ENCODE data around the gene TBC1D22A.

Gene TBC1D22A

DNA sequence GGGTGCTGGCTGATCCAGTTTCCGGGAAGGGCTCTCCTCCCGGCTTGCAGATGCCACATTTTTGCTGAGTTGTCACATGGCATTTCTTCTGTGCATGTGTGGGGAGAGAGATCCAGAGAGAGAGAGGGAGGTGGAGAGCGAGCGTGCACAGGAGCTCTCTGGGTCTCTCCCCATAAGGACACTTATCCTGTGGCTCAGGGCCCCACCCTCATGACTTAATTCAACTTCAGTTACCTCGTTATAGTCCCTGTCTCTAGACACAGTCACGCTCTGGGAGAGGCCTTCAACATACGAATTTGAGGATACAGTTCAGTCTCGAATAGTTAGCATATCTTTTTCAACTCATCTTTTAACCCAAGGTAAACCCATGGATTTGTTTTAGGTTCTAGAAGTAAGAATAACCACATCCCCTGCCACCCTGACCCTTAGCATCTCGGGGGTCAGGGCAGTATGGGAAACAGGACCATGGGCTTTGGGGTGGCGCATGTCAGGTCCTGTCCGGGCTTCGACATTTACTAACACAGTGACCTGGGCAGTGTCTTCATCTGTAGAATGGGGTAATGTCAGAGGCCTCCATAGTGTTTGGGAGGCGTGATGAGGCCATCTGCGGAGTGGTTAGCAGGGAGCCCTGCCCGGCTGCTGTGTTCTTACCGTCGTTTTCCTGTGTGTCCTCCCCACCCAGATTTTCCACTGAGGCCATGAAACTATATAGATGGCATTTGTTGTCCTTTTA, 46.9 kb downstream of the TBC1D22A start:
- H3K4me3 ChIP-seq (ENCODE audit: low read depth, low read length), result no peak overlapping the region
- TF ChIP-seq, protein P1, sequence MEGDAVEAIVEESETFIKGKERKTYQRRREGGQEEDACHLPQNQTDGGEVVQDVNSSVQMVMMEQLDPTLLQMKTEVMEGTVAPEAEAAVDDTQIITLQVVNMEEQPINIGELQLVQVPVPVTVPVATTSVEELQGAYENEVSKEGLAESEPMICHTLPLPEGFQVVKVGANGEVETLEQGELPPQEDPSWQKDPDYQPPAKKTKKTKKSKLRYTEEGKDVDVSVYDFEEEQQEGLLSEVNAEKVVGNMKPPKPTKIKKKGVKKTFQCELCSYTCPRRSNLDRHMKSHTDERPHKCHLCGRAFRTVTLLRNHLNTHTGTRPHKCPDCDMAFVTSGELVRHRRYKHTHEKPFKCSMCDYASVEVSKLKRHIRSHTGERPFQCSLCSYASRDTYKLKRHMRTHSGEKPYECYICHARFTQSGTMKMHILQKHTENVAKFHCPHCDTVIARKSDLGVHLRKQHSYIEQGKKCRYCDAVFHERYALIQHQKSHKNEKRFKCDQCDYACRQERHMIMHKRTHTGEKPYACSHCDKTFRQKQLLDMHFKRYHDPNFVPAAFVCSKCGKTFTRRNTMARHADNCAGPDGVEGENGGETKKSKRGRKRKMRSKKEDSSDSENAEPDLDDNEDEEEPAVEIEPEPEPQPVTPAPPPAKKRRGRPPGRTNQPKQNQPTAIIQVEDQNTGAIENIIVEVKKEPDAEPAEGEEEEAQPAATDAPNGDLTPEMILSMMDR (IDR thresholded peaks at IDR 0.05; ENCODE audit: low read depth, low read length), result no peak

DNA sequence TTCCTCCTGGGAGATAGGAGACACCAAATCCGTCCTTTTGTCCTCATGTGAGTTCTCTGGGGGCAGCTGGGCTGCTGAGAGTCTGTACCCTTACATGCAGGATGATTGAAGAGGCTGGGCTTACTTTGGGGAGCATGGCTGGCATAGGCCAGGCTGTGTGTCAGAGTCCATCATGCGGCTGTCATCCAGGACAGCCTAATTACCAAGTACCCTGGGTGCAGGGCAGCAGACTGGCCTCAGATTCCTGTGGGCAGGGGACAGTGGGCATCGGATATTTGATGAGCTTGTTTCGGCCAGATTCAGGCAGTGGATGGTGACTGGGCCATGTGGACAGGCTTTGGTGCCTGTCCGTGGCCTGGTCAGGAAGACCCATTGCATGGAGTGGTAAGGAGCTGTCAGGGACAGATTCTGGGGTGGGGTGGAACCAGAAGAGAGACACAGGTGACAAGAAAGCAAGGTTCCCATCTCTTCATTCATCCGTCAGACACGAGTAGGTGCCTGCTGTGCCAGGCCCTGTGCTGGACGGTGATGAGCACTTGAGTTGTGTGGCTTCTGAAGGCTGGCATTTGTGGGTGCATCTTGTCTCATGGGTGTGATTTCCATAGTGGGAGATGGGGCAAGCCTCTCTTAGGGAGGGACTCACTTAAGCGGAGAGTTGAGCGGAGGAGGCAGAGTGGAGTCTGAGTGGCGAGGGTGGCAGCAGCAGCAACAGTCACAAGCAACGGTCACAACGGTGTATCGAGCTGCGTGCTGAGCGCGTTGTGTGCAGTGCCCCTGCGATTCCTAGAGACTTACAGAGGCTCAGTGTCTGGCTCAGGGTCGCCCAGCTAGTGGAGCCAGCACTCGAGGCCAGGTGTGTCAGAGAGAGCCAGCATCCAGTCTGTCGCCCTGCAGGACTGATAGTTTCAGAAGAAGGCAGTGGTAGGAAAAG, 48.7 kb downstream of the TBC1D22A start:
- no peak overlapping the region for H3K4me3 ChIP-seq (ENCODE audit: low read depth, low read length)
- TF ChIP-seq, protein P1 (IDR thresholded peaks at IDR 0.05; ENCODE audit: low read depth, low read length), result no peak

DNA sequence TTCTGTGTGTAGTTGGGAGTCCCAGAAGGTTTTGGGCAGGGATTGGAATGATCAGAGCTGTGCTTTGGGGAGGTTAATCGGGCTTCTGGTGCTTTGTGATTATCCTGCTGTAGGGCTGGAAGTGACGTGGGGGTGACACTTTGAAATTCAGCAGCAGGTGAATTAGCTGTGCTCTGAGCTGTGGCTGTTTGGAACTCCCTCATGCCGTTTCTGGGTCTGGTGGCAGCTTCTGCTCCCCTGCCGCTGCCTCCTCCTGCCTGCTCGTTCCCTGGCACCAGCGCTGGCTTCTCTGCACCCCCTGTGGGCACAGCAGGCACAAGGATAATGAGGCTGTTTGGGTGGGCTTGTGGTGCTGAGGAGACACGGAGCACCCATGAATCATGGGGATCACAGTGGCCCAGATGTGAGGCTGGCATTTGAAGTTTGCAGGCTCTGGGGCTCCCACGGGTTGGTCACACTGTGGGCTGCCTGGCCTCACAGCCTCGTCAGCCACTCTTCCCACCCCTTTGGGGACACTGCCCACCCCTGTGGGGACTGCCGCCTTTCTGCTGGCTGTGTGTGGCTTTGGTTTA, 49.7 kb downstream of the TBC1D22A start:
- H3K4me3 ChIP-seq (ENCODE audit: low read depth, low read length), result no peak overlapping the region
- TF ChIP-seq, protein P1 (IDR thresholded peaks at IDR 0.05; ENCODE audit: low read depth, low read length), result no peak

DNA sequence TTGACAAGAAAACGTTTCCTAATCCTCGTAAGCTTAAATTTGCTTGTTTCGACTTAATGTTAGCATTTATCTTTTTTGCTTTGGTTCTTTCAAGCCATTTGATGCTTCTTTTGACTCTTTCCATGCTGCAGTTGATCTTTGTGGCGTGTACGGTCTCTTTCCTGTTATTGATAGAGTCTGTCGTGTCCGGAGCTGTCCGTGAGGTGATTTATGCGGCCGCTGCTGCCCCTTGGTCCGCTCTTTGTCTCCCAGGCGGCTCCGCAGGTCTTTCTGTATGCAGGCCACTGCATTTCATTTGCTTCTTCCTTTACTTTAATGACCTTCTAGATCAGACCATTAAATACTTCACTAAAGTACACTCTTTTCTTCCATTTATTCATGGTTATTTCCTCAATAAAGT, 50.3 kb downstream of the TBC1D22A start:
- H3K4me3 ChIP-seq (ENCODE audit: low read depth, low read length), result no peak overlapping the region

DNA sequence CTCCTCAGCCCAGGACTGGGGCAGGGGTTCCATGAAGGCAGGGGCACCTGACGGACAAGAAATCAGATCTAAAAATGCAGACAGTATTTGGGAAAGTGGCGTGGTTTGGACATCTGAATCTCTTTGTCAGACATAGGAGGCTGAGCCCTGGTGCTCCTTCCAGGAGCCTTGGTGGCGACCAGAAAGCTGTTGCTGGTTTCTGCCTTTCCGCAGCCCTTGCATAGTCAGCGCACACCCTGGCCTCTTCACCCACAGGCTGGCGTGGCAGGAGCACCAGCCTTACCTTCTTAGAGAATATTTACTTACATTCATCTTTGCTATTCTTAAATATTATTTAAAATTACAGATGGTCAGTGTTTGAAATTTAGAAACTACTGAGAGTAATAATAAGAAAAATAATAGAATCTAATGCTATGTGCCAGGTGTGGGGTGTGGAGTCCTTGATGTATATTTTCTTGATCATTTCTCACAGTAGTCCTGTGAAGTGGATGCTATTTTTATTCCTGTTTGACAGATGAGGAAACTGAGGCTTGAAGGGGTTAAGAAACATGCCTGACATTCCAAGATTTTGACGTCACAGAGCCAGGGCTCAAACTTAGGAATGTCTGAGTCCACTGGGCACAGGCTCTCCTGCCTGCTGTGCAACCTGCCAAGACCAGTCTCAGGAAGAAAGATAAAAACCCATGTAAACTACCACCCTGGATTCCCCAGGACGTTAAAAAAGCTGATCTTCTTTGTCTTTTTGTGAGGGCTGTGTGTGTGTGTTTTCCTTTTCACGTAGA, 51.6 kb downstream of the TBC1D22A start:
- H3K4me3 ChIP-seq (ENCODE audit: low read depth, low read length), result no peak overlapping the region
- TF ChIP-seq, protein P1 (IDR thresholded peaks at IDR 0.05; ENCODE audit: low read depth, low read length), result no peak

More for the DNA sequence above, 50.3 kb downstream of the TBC1D22A start:
- TF ChIP-seq, protein P1 (IDR thresholded peaks at IDR 0.05; ENCODE audit: low read depth, low read length), result no peak

DNA sequence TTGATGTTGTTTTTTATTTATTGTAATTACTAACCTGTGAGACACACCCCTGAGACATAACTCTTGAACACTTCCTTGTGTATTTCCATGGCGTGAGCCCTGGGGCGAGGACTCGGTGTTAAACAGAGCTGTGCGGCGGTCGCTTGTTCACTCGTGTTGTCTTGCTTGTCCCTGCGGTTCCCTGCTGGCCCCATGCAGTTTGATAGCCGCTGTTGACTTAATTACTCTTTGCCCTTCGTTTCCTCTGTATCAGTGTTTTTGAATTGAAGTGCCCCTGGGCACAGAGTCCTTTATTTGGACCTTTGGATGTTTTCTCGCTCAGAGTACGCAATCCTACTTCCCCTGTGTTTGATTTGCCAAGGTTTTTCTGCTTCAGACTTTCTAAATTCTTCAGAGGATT, 52.7 kb downstream of the TBC1D22A start:
- TF ChIP-seq, protein P1 (IDR thresholded peaks at IDR 0.05; ENCODE audit: low read depth, low read length), result no peak
- no peak overlapping the region for H3K4me3 ChIP-seq (ENCODE audit: low read depth, low read length)

All from WI38 (cell line).